ENCODE results near the gene ZCCHC7.

DNA sequence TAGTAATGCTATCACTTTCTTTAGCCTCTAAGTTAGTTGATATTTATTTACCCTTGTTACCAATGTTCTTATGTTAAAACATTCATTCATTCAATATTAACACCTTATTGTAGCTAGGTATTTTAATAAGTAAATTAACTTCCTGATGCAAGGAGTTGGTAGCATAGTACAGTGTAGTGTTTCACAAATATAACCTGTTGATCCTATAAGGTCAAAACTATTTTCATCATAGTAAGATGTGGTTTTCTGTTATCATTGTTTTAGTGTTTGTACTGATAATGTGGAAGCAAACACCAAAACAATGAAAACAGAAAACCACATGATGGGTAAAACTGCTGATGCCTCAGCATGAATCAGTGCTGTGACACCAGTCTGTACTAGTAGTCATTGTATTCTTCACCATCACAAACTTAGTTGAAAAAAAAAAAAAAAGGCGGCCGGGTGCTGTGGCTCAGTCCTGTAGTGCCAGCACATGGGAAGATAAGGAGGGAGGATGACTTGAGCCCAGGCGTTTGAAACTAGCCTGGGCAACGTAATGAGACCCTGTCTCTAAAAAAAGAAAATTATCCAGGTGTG is 36.5 kb downstream of the ZCCHC7 start:
- TF ChIP-seq POLR2A (IDR thresholded peaks at IDR 0.05) = no peak
- TF ChIP-seq, protein P1, sequence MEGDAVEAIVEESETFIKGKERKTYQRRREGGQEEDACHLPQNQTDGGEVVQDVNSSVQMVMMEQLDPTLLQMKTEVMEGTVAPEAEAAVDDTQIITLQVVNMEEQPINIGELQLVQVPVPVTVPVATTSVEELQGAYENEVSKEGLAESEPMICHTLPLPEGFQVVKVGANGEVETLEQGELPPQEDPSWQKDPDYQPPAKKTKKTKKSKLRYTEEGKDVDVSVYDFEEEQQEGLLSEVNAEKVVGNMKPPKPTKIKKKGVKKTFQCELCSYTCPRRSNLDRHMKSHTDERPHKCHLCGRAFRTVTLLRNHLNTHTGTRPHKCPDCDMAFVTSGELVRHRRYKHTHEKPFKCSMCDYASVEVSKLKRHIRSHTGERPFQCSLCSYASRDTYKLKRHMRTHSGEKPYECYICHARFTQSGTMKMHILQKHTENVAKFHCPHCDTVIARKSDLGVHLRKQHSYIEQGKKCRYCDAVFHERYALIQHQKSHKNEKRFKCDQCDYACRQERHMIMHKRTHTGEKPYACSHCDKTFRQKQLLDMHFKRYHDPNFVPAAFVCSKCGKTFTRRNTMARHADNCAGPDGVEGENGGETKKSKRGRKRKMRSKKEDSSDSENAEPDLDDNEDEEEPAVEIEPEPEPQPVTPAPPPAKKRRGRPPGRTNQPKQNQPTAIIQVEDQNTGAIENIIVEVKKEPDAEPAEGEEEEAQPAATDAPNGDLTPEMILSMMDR (IDR thresholded peaks at IDR 0.05 in 4 of 5, conservative IDR thresholded peaks at IDR 0.05 in 1 of 5) = no peak

Measured in gastrocnemius medialis (tissue), 4 donors.